Fibroblast of pulmonary artery (primary cell): ENCODE data around the gene SELENON.
A peak's percentile ranks its signal among the peaks of the same experiment; 100 is the strongest.

Experiments
- DNase-seq: peaks from one replicate; pipeline ENCODE4 v3.0.0-alpha.2; 2010; ENCODE audit warnings: low read depth
- H3K4me3 ChIP-seq: replicated peaks from 2 replicates; pipeline ENCODE4 v1.5.1; 2011; ENCODE audit warnings: low read depth, mild to moderate bottlenecking, control low read depth, low read length, moderate library complexity
- TF ChIP-seq, protein P1 (sequence below): IDR thresholded peaks from 2 replicates; pipeline ENCODE4 v1.5.1; 2011; ENCODE audit warnings: mild to moderate bottlenecking, control low read depth, low read length, inconsistent platforms; ENCODE audit errors: missing control alignments

Gene SELENON

DNA sequence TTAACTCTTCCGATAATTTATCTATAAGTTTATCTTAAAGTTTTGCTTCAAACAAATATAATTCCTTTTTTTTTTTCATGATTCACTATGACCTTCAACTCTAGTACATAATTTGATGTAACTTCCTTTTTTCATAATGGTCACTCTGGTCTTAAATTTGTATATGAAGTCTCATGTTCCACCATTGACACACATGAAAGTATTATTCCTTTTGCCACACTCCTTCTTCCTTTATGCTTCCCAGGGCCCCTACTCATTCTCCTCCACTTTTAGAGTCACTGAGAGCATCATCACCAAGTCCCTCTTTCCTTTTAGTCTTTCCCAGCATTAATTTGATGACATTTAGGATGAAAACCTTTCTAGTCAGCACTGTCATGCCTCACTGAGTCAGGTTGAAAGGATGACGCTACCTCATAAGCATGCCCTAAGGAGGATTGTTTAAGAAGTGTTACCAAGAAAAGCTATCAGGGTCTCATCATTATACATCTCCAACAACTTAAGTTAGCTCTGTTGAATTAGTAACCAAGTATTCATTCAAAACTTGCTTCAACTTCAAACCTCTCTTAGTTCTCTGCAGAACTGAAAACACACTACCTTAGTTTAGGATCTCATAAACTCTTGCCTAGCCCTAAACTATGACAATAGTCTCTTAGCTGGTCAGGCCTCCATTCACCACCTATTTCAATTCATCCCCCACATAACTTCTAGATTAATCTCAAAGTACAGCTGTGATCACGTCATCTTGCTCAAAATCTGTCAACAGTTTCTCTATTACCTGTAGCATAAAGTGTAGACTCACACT, 44.7 kb downstream of the SELENON start:
- no peak for DNase-seq
- H3K4me3 ChIP-seq = no peak overlapping the region
- TF ChIP-seq, protein P1, sequence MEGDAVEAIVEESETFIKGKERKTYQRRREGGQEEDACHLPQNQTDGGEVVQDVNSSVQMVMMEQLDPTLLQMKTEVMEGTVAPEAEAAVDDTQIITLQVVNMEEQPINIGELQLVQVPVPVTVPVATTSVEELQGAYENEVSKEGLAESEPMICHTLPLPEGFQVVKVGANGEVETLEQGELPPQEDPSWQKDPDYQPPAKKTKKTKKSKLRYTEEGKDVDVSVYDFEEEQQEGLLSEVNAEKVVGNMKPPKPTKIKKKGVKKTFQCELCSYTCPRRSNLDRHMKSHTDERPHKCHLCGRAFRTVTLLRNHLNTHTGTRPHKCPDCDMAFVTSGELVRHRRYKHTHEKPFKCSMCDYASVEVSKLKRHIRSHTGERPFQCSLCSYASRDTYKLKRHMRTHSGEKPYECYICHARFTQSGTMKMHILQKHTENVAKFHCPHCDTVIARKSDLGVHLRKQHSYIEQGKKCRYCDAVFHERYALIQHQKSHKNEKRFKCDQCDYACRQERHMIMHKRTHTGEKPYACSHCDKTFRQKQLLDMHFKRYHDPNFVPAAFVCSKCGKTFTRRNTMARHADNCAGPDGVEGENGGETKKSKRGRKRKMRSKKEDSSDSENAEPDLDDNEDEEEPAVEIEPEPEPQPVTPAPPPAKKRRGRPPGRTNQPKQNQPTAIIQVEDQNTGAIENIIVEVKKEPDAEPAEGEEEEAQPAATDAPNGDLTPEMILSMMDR = no peak

DNA sequence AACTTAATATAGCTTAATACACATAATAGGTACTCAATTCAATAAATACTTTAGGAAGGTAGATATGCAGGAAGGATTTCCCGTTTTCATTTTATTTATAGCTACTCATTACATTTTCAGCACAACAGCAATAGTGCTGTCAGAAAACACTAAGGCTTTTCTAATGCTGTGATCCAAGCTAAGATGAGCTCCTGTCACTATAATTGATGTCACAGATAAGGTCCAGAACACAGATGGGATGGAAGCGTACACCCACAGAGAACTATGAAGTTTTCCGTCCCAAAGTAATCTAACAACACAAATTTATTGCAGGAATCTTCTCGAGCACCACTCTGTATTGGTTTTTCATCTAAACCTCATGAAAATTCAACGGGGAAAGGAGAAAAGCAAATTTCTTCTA, 45.7 kb downstream of the SELENON start:
- TF ChIP-seq, protein P1 = no peak
- no peak for DNase-seq

DNA sequence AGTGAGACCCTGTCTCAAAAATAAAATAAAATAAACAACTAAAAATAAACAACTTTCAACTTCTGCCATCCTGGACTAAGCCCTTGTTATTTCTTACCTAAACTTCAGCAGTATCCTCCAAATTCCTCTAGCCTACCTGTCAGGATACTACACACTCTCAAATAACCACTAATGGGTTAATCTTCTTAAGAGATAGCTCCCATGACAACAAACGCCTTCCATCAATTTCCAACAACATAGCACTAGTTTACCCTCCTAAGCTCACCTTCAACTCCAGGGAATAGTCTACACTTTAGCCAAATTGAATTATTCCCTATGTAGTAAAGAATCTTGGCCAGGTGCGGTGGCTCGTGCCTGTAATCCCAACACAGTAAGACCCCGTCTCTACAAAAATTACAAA, 47.9 kb downstream of the SELENON start:
- TF ChIP-seq, protein P1 = no peak
- DNase-seq = no peak
- no peak overlapping the region for H3K4me3 ChIP-seq

More for the DNA sequence above, 45.7 kb downstream of the SELENON start:
- H3K4me3 ChIP-seq = no peak overlapping the region

DNA sequence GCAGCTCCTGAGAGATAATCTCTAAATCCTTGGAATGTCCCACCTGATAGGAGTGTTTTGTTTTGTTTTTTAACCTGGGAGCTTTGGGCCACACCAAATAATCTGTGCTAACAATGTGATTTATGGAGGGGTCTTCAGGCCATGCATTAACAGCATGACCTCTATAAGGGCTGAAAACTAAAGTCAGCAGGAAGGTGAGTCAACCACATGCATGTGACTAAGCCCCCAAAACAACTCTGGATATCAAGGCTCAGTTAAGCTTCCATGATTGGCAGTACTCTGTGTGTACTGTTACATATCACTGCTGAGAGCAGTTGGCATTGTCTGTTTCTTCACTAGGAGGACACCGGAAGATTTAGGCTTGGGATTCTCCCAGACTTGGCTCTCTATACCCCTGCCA, 48.5 kb downstream of the SELENON start:
- H3K4me3 ChIP-seq = no peak overlapping the region
- TF ChIP-seq, protein P1 = no peak
- no peak for DNase-seq

DNA sequence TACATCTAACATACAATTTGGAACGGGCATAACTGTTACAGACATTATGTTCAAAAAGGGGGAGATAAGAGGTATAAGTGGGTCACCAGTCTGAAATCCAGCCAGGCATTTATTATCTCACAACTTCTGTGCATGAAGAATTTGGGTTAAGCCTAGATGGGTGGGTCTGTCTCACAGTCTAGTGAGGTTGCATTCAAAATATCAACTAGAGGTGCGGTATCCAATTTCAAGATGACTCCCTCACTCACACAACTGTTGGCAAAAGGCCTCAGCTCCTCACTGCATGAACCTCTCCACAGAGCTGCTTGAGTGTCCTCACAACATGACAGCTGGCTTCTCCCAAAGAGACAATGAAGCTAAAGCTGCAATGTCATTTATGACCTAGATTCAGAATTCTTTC, 54.6 kb downstream of the SELENON start:
- TF ChIP-seq, protein P1 = no peak
- H3K4me3 ChIP-seq = no peak overlapping the region
- no peak for DNase-seq

DNA sequence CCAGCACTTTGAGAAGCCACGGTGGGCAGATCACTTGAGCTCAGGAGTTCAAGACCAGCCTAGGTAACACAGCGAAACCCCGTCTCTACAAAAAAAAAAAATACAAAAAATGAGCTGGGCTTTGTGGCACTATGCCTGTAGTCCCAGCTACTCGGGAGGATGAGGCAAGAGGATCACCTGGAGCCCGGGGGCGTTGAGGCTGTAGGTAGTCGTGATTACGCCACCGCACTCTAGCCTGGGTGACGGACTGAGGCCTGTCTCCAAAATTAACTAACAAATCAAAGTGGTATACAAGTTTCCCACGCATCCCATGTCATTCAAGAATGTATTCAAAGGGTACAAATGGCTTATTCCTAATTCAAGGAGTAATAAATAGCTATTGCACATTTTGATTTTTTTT, 56.9 kb downstream of the SELENON start:
- DNase-seq = no peak
- TF ChIP-seq, protein P1 = no peak
- H3K4me3 ChIP-seq = no peak overlapping the region

DNA sequence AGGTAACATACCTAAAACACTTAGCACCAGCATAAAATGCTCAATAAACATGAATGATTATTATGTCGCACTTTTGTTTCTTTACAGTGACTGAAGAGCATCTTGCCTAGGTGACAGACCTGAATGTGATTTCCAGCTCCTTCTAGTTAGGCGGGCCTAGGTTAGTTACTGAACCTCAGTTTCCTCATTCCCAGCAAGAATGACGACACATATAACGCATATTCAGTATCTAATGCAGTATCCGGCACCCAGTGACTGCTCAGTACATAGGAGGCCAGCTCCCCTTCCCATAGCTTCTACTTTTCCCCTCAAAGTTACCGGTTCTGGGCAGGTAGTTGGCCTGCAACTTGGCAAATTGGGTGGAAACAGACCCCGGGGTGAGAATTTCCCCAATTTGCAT, 58.5 kb downstream of the SELENON start:
- DNase-seq = no peak
- TF ChIP-seq, protein P1 = no peak
- peak overlapping the region; percentile 56 for H3K4me3 ChIP-seq
